ENCODE results near the gene METTL8.

DNA sequence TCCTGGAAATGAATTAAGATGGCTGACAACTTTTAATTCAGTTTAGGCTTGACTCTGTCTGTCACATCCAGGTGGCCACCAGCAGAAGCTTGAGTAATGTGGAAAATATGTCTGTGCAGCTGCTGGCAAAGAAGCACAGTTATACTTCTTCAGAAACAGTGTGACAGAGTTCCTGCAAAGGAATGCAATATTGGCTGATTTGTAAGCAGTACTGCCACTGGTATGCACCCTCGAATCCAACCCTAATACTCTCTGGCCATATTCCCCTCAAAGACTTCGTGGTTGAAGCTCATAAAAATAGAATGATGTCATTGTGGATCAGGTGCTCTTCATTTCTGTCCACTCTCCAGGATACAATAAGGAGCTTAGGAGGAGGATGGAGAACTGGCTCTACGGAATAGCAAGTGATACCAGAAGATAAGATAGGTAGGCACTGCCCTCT lies 86.2 kb downstream of the METTL8 start:
- TF ChIP-seq, protein P1, sequence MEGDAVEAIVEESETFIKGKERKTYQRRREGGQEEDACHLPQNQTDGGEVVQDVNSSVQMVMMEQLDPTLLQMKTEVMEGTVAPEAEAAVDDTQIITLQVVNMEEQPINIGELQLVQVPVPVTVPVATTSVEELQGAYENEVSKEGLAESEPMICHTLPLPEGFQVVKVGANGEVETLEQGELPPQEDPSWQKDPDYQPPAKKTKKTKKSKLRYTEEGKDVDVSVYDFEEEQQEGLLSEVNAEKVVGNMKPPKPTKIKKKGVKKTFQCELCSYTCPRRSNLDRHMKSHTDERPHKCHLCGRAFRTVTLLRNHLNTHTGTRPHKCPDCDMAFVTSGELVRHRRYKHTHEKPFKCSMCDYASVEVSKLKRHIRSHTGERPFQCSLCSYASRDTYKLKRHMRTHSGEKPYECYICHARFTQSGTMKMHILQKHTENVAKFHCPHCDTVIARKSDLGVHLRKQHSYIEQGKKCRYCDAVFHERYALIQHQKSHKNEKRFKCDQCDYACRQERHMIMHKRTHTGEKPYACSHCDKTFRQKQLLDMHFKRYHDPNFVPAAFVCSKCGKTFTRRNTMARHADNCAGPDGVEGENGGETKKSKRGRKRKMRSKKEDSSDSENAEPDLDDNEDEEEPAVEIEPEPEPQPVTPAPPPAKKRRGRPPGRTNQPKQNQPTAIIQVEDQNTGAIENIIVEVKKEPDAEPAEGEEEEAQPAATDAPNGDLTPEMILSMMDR (conservative IDR thresholded peaks at IDR 0.05): no peak
- no peak for TF ChIP-seq ZFX (IDR thresholded peaks at IDR 0.05)
